GM18526 (cell line): ENCODE results near the gene MBD1.
A peak's percentile ranks its signal among the peaks of the same experiment; 100 is the strongest.

Experiments used
- POLR2A ChIP-seq: IDR thresholded peaks from 3 replicates; pipeline ENCODE4 v1.6.1; 2011; ENCODE audit not compliant: insufficient read length; ENCODE audit errors: extremely low read depth

Gene MBD1

DNA sequence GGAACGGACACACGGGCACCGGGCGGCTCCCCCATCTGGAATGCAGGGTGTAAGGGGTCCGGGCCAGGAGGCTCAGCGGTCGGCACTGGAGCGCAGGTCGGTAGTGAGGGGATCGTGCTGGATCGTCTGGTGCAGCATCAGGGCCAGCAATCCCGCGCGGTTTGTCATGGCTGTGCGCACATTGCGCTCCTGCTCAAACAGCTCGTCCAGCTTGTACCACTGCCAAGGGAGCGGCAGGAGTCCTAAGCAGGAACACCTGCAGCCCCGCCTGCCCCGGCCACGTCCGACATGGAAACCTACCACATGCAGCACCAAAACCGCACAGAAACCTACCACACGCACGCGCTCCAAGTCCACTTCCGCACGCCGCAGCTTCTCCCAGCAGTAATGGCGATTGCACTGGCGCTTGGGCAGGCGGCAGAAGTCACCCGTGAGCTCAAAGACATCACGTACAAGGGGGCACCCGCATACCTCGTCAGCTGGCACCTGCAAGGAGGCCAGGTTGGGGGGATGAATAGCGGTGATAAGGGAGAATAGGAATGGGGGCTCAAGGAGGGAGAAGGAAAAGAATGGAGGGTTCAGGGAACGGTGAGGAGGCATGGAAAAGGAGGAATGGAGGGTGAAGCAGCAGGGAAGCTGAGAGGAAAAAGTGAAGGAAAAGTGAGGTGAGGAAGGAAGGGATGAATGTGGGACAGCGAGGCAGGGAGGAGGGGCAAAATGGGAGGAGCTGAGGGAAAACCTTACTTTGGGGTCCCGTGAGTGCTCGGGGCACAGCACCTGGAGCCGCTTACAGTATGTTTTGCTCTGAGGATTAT is 1.4 kb upstream of the MBD1 start:
- TF ChIP-seq POLR2A = no peak

DNA sequence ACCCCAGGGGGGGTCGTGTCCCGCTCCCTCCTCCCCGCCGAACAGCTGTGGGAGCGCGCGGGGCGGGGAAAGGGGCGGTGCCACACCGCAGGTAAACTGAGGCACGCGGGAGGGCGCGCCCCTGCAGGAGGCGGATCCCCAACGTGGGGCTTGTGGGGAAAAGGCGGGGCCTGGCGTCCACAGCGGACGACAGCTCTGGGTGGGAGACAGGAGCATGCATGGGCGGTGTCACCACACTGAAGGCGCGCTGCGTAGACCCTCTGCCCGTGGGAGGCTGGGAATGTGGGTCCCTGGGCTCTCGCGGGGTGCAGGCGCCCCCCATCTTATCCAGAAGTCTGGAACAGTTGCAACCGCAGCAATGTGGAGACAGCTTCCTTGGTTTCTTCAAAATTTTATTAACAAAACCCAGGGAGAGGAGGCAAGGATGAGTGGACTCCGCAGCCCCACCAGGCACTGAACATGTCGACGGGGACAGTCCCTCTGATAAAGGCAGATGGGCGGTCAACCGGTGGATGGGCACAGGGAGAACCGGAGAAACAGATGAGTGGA is 723 bp upstream of the MBD1 start:
- TF ChIP-seq POLR2A = no peak

DNA sequence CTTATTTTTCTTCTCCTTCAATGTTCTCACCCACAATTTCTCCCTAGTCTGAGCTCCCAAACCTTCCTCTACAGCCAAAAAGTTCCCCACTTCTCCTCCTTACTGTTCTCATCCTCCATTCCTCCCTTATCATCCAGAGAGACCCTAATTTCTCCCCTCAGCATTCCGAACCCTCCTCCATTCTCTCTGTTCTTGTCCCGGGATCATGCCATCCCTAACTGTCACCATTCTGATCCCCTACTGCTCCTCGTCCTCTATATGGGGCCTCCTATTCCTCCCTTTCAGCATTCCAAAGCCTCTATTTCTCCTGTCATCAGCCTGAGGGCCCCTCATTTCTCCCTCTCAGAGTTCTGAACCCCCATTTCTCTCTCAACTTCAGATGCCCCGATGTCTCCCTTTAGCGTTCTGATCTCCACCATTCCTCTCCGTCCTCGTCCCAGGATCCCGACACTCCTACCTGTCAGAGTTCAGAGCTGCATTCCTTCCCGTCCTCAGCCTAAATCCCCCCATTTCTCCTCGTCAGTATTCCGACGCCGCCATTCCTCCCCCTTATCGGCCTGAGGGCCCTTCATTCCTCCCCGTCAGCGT is 522 bp downstream of the MBD1 start:
- TF ChIP-seq POLR2A = no peak

DNA sequence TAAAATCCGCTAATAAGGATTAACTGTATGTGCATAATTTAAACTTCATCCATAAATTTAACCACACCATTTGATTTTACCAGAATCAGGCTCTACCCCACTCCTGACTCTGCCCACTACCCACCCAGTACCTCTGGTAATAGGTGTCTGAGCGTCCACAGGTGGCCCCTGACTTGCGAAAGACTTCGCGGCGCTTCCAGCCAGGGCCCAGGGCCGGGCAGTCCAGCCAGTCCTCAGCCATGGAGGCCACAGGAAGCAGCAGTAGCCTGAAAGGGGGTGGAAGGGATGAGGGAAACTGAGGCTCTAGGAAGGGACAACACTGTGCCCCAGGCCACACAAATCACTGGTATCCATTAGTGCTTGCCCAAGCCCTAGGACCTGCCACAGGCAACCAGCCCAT is 1.6 kb downstream of the MBD1 start:
- TF ChIP-seq POLR2A = no peak

DNA sequence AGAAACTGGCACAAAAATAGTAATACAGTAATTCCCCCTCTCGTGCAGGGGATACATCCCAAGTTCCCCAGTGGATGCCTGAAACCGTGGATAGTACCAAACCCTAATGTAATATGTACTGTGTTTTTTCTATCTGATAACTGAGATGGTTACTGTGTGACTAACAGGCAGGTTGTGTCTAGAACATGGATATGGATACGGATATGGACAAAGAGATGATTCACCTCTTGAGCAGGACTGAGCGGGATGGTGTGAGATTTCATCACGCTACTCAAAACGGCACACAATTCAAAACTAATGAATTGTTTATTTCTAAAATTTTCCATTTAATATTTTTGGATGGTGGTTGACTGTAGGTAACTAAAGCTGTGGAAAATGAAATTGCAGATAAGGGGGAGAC is 3.4 kb downstream of the MBD1 start:
- no peak for TF ChIP-seq POLR2A

DNA sequence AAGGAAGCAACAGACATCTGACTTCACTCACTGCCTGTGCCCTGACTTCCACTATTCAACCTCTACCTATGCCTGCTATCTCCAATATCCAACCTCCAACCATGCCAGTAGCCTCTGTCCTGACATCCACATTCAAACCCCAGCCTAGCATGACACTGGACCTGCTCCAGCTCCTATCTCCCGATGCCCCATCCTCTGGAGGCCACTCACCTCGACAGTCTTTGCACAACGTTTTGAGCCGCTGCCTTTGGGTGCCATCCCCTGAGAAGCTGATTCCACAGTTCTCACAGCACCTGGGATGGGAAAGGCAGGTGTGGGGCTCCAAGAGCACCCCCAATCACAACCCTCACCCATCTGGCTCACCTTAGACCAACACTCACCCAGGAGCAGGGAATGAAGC is 4.9 kb downstream of the MBD1 start:
- no peak for TF ChIP-seq POLR2A

DNA sequence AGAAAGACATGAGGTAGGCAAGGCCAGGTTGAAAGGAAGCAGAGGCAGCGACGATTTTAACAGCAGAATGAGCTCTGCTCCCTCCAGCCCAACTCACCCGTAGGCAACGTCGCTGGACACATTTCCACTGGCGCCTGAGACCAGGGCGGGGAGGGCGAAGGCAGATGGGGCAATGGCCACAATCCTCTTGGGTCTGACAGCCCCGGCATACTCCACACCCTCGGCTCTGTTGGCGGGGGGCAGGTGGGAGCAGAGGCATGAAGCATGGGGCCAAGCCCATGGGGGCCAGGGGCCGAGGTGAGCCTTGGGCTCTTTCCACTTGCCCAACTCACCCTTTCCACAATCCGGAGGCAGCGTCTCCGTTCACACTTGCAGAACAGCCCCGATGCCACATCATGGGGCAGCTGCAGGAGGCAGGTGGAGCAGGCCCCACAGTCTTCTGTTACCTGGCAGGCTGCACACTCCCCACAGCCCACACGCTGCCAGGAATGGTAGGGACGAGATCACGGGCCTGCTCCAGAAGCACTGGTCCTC is 5.8 kb downstream of the MBD1 start:
- TF ChIP-seq POLR2A = no peak

DNA sequence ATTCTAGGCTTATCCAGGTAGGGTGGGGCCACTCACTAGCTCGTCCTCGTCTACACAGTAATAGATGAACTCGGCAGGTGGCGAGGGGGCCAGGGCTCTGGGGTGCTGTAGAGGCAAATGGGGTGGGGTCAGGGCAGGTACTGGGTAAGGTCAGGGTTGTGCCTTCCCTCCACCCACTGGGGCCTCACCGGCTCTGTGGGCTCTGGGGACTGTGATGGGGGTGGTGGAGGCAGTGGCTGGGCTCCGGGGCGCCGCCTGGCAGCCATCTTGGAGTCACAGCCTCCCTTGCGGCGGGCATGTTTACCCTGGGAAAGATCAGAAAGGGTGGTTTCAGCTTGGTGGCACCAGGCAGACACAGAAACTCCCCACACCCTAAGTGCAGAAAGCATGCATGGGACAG is 6.4 kb downstream of the MBD1 start:
- no peak for TF ChIP-seq POLR2A

DNA sequence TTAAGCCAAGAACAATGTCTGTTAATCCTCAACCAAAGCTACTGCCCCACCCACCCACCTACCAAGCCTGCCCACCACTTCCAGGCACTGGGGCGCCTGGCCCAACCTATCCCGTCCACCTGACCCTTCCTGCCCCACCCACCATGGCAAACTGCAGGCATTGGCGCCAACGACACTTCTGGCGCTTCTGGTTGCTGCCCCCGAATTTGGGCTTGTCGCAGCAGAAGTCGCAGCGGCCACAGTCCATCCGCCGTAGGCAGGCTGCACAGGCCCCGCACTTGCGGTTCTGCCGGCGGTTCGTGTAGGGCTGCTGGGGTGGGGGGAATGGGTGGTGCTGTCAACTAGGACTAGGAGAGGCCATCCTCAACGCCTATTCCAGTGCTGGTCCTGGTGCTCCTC is 7.3 kb downstream of the MBD1 start:
- TF ChIP-seq POLR2A = no peak

DNA sequence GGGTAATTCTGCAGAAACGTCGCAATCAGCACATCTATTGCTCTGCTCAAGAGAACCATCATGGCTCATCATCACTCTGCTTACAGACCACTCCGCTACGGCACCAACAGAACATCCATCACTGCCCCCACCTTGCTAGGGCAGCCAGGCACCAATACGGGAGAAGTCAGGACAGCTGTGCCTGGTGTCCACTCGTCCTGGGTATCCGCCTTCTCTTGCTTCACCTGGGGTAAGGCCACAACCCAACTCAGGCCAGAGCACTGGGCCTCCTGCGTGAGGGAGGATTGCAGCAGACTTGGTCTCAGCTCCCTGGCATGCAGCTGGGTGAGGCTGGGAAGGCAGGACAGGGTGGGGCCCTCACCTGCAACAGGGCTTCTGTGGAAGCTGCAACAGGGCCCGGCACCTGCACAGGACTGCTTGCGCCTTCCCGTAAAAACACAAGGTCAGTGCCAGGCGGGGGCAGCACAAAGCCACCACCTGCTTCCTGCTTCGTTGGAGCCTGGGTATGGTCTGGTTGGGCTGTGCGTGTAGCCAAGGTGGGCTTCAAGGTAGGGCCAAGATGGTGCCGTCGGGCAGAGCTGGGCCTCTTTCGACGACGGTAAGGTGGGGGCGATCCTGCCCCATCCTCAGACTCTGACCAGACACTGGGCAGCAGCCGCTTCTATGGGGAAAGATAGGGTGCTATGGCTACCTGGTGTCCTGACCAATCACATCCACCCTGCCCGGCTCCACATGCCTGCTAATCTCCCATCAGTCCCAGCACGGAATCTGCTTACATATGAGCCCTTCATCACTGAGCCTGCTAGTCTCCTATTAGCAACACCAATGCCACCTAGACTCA is 7.9 kb downstream of the MBD1 start:
- no peak for TF ChIP-seq POLR2A

DNA sequence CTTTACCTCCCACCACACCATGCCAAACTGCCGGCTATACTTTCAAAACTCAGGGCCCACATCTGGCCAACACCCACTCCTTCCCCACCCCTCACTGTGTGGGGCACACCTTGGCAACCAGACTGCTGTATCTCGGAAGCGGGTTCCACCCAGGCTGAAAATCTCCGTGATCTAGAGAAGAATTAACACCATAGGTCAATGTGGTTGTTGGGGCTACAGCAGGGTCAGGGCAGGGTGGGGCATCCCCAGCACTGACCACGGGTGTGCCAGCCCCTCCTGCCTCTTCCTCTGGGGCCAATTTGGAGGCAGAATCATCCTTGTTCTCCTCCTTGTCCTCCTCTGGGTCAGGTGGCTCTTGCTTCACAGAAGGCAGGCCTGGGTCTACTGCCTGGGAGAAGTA is 8.8 kb downstream of the MBD1 start:
- TF ChIP-seq POLR2A = no peak

DNA sequence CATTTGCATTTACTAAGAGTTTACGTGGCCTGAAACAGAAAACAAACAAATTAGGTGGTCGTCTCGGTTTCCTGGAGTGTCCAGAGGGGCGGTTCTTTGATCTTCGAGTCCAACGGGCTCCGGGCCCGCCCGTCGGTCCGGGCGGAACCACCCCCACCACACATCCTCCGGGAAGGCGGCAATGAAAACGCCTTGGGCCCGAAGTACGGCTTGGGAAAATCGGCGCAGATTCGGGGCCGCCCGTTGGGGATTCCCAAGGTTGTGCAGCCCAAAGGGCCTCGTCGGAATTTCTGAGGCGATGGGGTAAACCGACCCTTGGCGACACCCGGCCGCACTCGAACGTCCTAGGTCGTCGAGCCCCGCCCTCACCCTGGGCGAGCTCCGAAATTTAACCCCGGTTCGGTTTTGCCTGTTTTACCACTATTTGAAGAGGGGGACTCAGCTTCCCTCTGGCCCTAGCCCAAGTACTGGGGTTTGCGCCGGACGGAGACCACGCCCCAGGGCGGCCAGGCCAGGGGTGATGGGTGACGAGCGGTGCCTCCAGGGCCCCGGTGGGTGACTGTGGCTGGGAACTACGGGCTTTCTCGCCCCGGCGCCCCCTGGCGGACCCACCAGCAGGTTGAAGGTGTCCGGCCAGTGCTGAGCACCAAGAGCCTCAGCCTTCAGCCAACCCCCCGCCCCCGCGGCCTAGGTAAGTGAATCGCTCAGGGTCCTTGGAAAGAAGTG is 13.1 kb downstream of the MBD1 start:
- peak; percentile 43 for TF ChIP-seq POLR2A

DNA sequence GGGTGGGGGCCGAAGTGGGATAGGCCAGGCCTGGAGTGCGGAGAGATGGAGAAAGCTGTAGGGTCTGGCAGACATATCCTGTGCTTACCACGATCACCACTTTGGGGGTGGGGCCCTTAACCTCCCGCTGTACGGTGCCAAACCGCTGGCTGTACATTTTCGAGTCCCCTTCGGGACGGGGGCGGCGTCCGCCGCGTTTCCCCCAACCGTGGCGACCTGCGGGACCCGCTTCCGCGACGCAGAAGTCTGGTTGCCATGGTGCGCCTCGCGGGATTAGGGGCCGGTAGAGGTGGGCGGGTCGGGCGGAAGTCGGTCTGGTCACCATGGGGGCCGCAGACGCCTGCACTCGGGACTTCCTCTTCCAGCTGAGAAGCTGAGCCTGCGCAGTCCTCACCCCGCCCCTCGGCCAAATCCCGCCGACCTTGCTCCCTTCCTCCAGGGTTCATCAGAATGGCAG is 15.0 kb downstream of the MBD1 start, which contains the start of gene CFAP53:
Gene CFAP53, minus strand, starts transcription at position 248 of the 457 bp plus-strand sequence. Its CDS starts 91 bp downstream, at position 157.
- TF ChIP-seq POLR2A = no peak

DNA sequence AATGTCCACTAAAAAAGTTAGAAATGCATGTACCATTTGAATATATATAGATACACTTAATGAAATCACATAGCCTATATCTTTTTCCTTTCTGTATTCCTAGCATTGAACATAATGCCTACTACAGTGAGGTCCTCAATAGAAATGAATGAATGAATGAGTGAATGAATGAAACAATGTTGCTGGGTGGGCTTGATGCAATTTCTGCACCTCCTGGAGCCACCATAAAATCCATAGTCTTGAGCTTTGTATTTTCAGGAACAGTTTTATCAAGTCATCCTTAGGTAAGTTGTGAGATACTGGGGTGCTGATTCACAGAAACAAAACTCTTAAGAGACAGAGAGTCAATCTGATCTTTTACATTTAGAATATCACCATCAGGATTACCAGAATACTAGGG is 18.3 kb downstream of the MBD1 start:
- no peak for TF ChIP-seq POLR2A

DNA sequence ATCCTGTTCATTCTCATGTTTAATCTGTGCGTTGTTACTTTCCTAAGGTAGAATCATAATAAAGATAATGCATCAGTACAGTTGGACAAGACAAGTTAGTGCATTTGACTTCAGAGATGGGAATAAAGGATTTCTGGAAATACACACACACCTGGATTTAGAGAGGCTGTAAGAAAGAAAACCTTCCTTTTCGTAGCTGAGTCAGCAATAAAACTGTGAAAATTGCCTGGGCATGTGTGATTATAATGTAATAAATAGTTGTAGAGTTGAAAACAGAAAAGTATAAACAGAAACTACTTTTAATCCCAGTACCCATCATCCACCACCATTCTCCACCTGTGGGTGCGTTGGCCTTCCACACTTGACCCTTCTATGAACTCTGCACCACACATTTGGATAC is 30.4 kb downstream of the MBD1 start:
- no peak for TF ChIP-seq POLR2A

DNA sequence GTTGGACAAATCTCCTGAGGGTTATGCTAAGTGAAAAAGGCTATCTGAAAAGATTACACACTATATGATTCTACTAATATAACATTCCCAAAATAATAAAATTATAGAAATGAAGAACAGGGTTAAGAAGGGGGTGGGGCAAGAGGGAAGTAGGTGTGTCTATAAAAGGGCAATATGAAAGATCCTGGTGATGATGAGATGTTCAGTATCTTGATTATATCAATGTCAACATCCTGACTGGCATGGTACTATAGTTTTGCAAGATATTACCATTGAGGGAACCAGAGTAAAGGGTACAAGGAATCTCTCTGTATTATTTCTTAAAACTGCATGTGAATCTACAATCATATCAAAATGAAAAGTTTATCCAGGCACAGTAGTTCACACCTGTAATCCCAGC is 31.7 kb downstream of the MBD1 start:
- no peak for TF ChIP-seq POLR2A
